Osteocyte (in vitro differentiated cells): ENCODE results near the gene CCDC78. TPM values are rescaled to one million over a fixed set of nuclear protein-coding genes. Genes with fewer than 3 reads are reported as not detected.

Experiments
- DNase-seq: peaks from one replicate; pipeline ENCODE4 v3.0.0; 2021; ENCODE audit warnings: mixed read lengths; ENCODE audit not compliant: unreplicated experiment; ENCODE audit errors: extremely low spot score
- H3K27ac Mint-ChIP-seq: one replicate; pipeline ENCODE4 v1.8.0; 2021; ENCODE audit warnings: mild to moderate bottlenecking, mixed read lengths; ENCODE audit not compliant: unreplicated experiment
- H3K27me3 Mint-ChIP-seq: one replicate; pipeline ENCODE4 v1.8.0; 2021; ENCODE audit warnings: mixed read lengths; ENCODE audit not compliant: unreplicated experiment
- H3K36me3 Mint-ChIP-seq: one replicate; pipeline ENCODE4 v1.8.0; 2021; ENCODE audit warnings: mixed read lengths; ENCODE audit not compliant: unreplicated experiment
- H3K4me1 Mint-ChIP-seq: one replicate; pipeline ENCODE4 v1.8.0; 2021; ENCODE audit warnings: mixed read lengths; ENCODE audit not compliant: unreplicated experiment
- H3K4me3 Mint-ChIP-seq: one replicate; pipeline ENCODE4 v1.8.0; 2021; ENCODE audit warnings: mild to moderate bottlenecking, moderate library complexity, mixed read lengths; ENCODE audit not compliant: unreplicated experiment
- H3K9me3 Mint-ChIP-seq: one replicate; pipeline ENCODE4 v1.8.0; 2021; ENCODE audit warnings: mixed read lengths; ENCODE audit not compliant: unreplicated experiment
- CTCF ChIP-seq: fragments of 200-600 bp; sonication (generic); IDR thresholded peaks from 2 replicates; pipeline ENCODE4 v1.5.0; 2021; ENCODE audit warnings: antibody characterized with exemption, mild to moderate bottlenecking, moderate library complexity
- total RNA-seq: library from RNA; stranded (reverse); gene quantifications from 2 replicates; pipeline ENCODE4 v1.2.1, GENCODE V29; 2021

CCDC78 gene
- total RNA-seq, 1 donor from 2014 or later, result 2.6 TPM

- no peaks in the 10 kb centered on the region for H3K9me3 Mint-ChIP-seq
- no peak for TF ChIP-seq CTCF
- peaks cover 14% of the 10 kb centered on the region for H3K4me1 Mint-ChIP-seq
- H3K27me3 Mint-ChIP-seq, result peaks cover 45% of the 10 kb centered on the region
- DNase-seq, result no peak
- no peak overlapping the region for H3K4me3 Mint-ChIP-seq
- no peak overlapping the region for H3K27ac Mint-ChIP-seq
- no peaks in the 10 kb centered on the region for H3K36me3 Mint-ChIP-seq
These were observed 21.5 kb downstream of the CCDC78 start for GRCh38 chr16:704552-705380.

DNA sequence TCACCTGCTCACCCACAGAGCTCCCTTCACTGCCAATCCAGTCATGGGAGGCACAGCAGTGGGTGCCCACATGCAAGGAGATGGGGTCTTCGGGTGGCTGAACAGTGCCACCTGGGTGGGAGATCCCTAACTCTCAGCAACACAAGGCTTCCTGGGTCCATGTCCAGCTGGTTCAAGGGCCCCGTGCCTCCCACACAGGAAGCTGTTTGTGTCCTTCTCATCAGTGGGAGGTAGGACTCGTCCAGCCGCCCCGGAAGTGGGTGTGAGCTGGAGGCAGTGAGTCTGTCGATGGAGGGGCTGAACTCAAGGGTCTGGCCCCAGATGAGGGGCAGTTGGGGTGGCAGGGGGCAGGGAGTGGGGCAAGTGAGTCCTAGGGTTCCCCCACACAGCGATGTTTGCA is 22.2 kb downstream of the CCDC78 start:
- H3K27me3 Mint-ChIP-seq, result peaks cover 45% of the 10 kb centered on the region
- no peak overlapping the region for H3K27ac Mint-ChIP-seq
- TF ChIP-seq CTCF, result no peak
- H3K4me1 Mint-ChIP-seq, result peaks cover 10% of the 10 kb centered on the region
- no peak overlapping the region for H3K4me3 Mint-ChIP-seq
- DNase-seq, result no peak
- no peaks in the 10 kb centered on the region for H3K9me3 Mint-ChIP-seq
- no peaks in the 10 kb centered on the region for H3K36me3 Mint-ChIP-seq

- Mint-ChIP-seq H3K36me3 (no peaks in the 10 kb centered on the region), H3K4me1 (peaks cover 10% of the 10 kb centered on the region), H3K9me3 (no peaks in the 10 kb centered on the region), H3K27me3 (peaks cover 43% of the 10 kb centered on the region), H3K27ac (no peak overlapping the region), H3K4me3 (no peak overlapping the region)
- DNase-seq, result no peak
- TF ChIP-seq CTCF, result no peak
These were observed 22.8 kb downstream of the CCDC78 start for GRCh38 chr16:703406-703805.

DNA sequence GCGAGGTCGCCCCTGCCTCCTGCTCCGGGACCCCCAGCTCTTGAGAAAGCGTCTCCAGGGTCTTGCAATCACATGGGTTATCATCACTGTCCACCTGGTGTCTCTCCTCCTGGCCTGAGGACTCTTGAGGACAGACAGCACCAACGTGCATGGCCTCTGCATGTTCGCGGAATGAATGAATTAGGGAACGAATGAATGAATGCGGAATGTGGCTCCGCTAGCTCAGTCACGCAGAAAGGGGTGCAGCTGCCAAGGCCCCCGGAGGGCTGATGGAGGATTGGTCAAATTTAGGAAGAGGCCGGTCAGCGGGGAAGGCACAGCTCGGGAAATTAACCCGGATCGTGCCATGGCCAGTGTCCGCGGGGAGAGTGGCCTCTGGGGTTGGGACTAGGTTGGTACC is 23.9 kb downstream of the CCDC78 start:
- Mint-ChIP-seq H3K27ac (no peak overlapping the region), H3K36me3 (no peaks in the 10 kb centered on the region), H3K4me1 (peaks cover 8% of the 10 kb centered on the region), H3K27me3 (peaks cover 38% of the 10 kb centered on the region), H3K9me3 (no peaks in the 10 kb centered on the region), H3K4me3 (no peak overlapping the region)
- no peak for TF ChIP-seq CTCF
- DNase-seq, result no peak

DNA sequence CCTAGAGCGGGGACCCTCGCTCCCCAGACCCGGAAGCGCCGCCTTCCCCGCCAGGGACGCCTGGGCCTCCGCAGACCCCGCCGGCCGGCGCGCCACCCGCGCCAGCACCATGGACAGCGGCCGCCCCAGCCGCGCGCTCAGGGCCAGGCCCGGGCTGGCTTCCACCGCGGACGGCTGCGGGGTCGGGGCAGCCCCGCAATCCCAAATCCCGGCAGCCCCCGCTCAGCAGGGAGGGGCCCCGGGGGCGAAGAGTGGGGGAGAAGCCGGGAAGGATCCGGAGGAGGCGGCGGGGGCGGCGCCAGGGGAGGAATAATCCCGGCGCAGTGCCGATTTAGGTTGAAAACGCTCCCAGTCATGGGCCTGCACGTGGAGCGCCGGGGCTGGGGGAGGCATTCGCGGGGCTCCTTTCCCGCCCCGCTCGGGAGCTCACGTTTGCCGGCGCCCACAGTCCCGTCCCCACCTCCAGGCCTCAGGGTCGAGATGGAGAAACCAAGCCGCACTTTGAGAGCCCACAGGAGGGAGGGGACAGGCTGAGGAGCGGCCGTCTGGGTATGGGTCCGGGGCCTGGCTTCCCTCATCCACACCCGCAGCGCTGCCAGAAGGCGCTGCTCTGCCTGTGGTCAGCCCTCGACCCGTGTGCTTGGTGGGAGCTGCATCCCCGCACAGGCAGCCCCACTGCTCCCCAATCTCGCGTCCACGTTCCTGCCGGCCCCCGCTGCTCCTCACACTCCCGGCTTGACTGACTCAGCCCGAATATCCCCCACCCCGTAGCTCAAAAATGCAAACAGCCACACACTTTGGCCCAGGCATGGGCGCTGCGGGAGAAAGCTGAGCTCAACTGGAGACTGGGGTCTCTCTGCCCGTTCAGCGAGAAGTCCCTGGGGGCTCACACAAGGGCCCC is 25.3 kb downstream of the CCDC78 start:
- H3K4me1 Mint-ChIP-seq, result no peaks in the 10 kb centered on the region
- H3K9me3 Mint-ChIP-seq, result no peaks in the 10 kb centered on the region
- no peak for TF ChIP-seq CTCF

More for the DNA sequence above, 25.3 kb downstream of the CCDC78 start:
- DNase-seq, result no peak
- Mint-ChIP-seq H3K27me3 (peaks cover 34% of the 10 kb centered on the region), H3K27ac (no peak overlapping the region), H3K4me3 (no peak overlapping the region), H3K36me3 (no peaks in the 10 kb centered on the region)
